Activated T-cell treated with anti-CD3 and anti-CD28 coated beads for 4 hours (primary cell): Measurements from ENCODE around the gene AIFM3.
A peak's percentile ranks its signal among the peaks of the same experiment; 100 is the strongest.

Experiments used
- DNase-seq: peaks from one replicate; pipeline ENCODE4 v3.0.0-alpha.2; 2020

AIFM3 gene

GRCh38 chr22:20976291-20976877 lies 9.3 kb downstream of the AIFM3 start:
- no peak for DNase-seq

GRCh38 chr22:20977019-20977418 lies 10.0 kb downstream of the AIFM3 start:
- no peak for DNase-seq

- DNase-seq = no peak
These were observed 10.6 kb downstream of the AIFM3 start for GRCh38 chr22:20977516-20978170.

GRCh38 chr22:20978419-20978818 lies 11.4 kb downstream of the AIFM3 start:
- no peak for DNase-seq

- DNase-seq = peak; percentile 63
These were observed 12.3 kb downstream of the AIFM3 start for GRCh38 chr22:20979243-20979809.

GRCh38 chr22:20979940-20980453 lies 12.9 kb downstream of the AIFM3 start:
- no peak for DNase-seq

- DNase-seq = no peak
These were observed 13.5 kb downstream of the AIFM3 start for GRCh38 chr22:20980523-20980922.

- no peak for DNase-seq
These were observed 14.1 kb downstream of the AIFM3 start for GRCh38 chr22:20980938-20981722.

GRCh38 chr22:20981787-20982562 lies 14.9 kb downstream of the AIFM3 start, which contains the start of gene LZTR1:
Gene LZTR1 (plus strand): TSS chr22:20982297. CDS start chr22:20982372, 75 bp downstream.
- peak; percentile 53 for DNase-seq

- no peak for DNase-seq
These were observed 15.5 kb downstream of the AIFM3 start for GRCh38 chr22:20982563-20982882.

GRCh38 chr22:20983081-20983771 lies 16.2 kb downstream of the AIFM3 start:
- no peak for DNase-seq

- DNase-seq = no peak
These were observed 18.7 kb downstream of the AIFM3 start for GRCh38 chr22:20985720-20986119.

- DNase-seq = no peak
These were observed 19.3 kb downstream of the AIFM3 start for GRCh38 chr22:20986365-20986764.

GRCh38 chr22:20987375-20987774 lies 20.3 kb downstream of the AIFM3 start:
- DNase-seq = no peak

GRCh38 chr22:20988573-20989322 lies 21.7 kb downstream of the AIFM3 start:
- no peak for DNase-seq

GRCh38 chr22:20989323-20990138 lies 22.5 kb downstream of the AIFM3 start:
- no peak for DNase-seq

GRCh38 chr22:20990184-20991180 lies 23.4 kb downstream of the AIFM3 start:
- DNase-seq = no peak

GRCh38 chr22:20991252-20992055 lies 24.4 kb downstream of the AIFM3 start:
- no peak for DNase-seq
